Urothelium cell line (cell line): ENCODE measurements around the gene OSMR.

Experiments
- DNase-seq: peaks from one replicate; pipeline ENCODE4 v3.0.0; 2011; ENCODE audit warnings: low spot score, mixed read lengths
- FAIRE-seq: peaks from 2 replicates; lab custom pipeline; 2011; peaks lifted over from hg19 to GRCh38; lab: Jason Lieb, UNC

The OSMR gene

GRCh38 chr5:38870595-38870994, 24.8 kb downstream of the OSMR start:
- no peak for FAIRE-seq
- no peak for DNase-seq

- FAIRE-seq, result no peak
- DNase-seq, result no peak
Measured at GRCh38 chr5:38871058-38871605, 25.3 kb downstream of the OSMR start.

GRCh38 chr5:38871790-38872551, 26.2 kb downstream of the OSMR start:
- FAIRE-seq (peak; percentile 53), DNase-seq (peak; percentile 83)

- no peak for FAIRE-seq
- no peak for DNase-seq
Measured at GRCh38 chr5:38872826-38873225, 27.0 kb downstream of the OSMR start.

GRCh38 chr5:38874948-38875456, 29.2 kb downstream of the OSMR start:
- FAIRE-seq (no peak), DNase-seq (no peak)

- DNase-seq (no peak), FAIRE-seq (no peak)
Measured at GRCh38 chr5:38878391-38879077, 32.7 kb downstream of the OSMR start.

GRCh38 chr5:38879078-38879460, 33.3 kb downstream of the OSMR start:
- DNase-seq (no peak), FAIRE-seq (no peak)

- FAIRE-seq (no peak), DNase-seq (no peak)
Measured at GRCh38 chr5:38883842-38884241, 38.0 kb downstream of the OSMR start.

GRCh38 chr5:38885208-38885607, 39.4 kb downstream of the OSMR start:
- FAIRE-seq (no peak), DNase-seq (no peak)

GRCh38 chr5:38888041-38888440, 42.2 kb downstream of the OSMR start:
- DNase-seq (no peak), FAIRE-seq (no peak)

GRCh38 chr5:38889424-38889823, 43.6 kb downstream of the OSMR start:
- DNase-seq (no peak), FAIRE-seq (no peak)

- FAIRE-seq (no peak), DNase-seq (no peak)
Measured at GRCh38 chr5:38891563-38891962, 45.8 kb downstream of the OSMR start.

GRCh38 chr5:38892363-38892762, 46.6 kb downstream of the OSMR start:
- peak; percentile 48 for FAIRE-seq
- DNase-seq, result no peak

- DNase-seq (no peak), FAIRE-seq (no peak)
Measured at GRCh38 chr5:38896760-38897159, 50.9 kb downstream of the OSMR start.

- FAIRE-seq, result no peak
- DNase-seq, result no peak
Measured at GRCh38 chr5:38899936-38900335, 54.1 kb downstream of the OSMR start.

GRCh38 chr5:38905516-38905915, 59.7 kb downstream of the OSMR start:
- FAIRE-seq (no peak), DNase-seq (no peak)

- FAIRE-seq, result no peak
Measured at GRCh38 chr5:38906503-38906902, 60.7 kb downstream of the OSMR start.

GRCh38 chr5:38911933-38912332, 66.1 kb downstream of the OSMR start:
- no peak for FAIRE-seq

More at GRCh38 chr5:38906503-38906902, 60.7 kb downstream of the OSMR start:
- no peak for DNase-seq

GRCh38 chr5:38913714-38914113, 67.9 kb downstream of the OSMR start:
- no peak for FAIRE-seq
- DNase-seq, result no peak

More at GRCh38 chr5:38911933-38912332, 66.1 kb downstream of the OSMR start:
- DNase-seq, result no peak

GRCh38 chr5:38916802-38917201, 71.0 kb downstream of the OSMR start:
- no peak for DNase-seq
- FAIRE-seq, result no peak

- FAIRE-seq (no peak), DNase-seq (no peak)
Measured at GRCh38 chr5:38921174-38921573, 75.4 kb downstream of the OSMR start.

- DNase-seq (peak; percentile 82), FAIRE-seq (peak; percentile 70)
Measured at GRCh38 chr5:38922199-38922598, 76.4 kb downstream of the OSMR start.
